GM12865 (cell line): ENCODE data around the gene TNNI3.

Experiments used
- DNase-seq: peaks from one replicate; pipeline ENCODE4 v3.0.0; 2010; ENCODE audit warnings: low read depth
- H3K4me3 ChIP-seq: 2 replicates; pipeline ENCODE4 v1.5.1; 2011; ENCODE audit warnings: mild to moderate bottlenecking, low read depth, low read length, control low read depth
- CTCF ChIP-seq: IDR thresholded peaks from 2 replicates; pipeline ENCODE4 v1.5.1; 2011; ENCODE audit warnings: low read length, control low read depth, low read depth, inconsistent platforms; ENCODE audit not compliant: insufficient read depth; ENCODE audit errors: missing control alignments

The TNNI3 gene

GRCh38 chr19:55165952-55166529, 8.5 kb upstream of the TNNI3 start:
- DNase-seq = peak; percentile 56
- TF ChIP-seq CTCF = no peak
- peak overlapping the region; percentile 19; the same call in 1 of the 2 replicates for H3K4me3 ChIP-seq

GRCh38 chr19:55161571-55162322, 4.2 kb upstream of the TNNI3 start:
- no peak for TF ChIP-seq CTCF
- no peak overlapping the region for H3K4me3 ChIP-seq
- DNase-seq = no peak

GRCh38 chr19:55160986-55161365, 3.4 kb upstream of the TNNI3 start:
- no peak overlapping the region for H3K4me3 ChIP-seq
- TF ChIP-seq CTCF = no peak
- no peak for DNase-seq

GRCh38 chr19:55160128-55160985, 2.8 kb upstream of the TNNI3 start:
- H3K4me3 ChIP-seq = no peak overlapping the region
- peak; percentile 91 for TF ChIP-seq CTCF
- DNase-seq = peak; percentile 90

GRCh38 chr19:55158848-55159749, 1.6 kb upstream of the TNNI3 start:
- no peak for TF ChIP-seq CTCF
- DNase-seq = no peak
- no peak overlapping the region for H3K4me3 ChIP-seq

GRCh38 chr19:55158423-55158822, 891 bp upstream of the TNNI3 start:
- no peak for TF ChIP-seq CTCF
- no peak overlapping the region for H3K4me3 ChIP-seq
- DNase-seq = no peak
